SK-N-SH (cell line): ENCODE results near the gene CRCP. TPM values are rescaled to one million over a fixed set of nuclear protein-coding genes. Genes with fewer than 3 reads are reported as not detected.

Experiments
- CTCF ChIA-PET: fragments of 300-600, 350-600 bp; formaldehyde crosslinking; extraction: SDS; loops from one replicate; lab custom pipeline; 2021; lab: Yijun Ruan, JAX
- POLR2A ChIA-PET: fragments of 350-600 bp; sonication (Branson Sonifier 250); formaldehyde crosslinking; extraction: SDS; loops from one replicate; lab custom pipeline; 2020; ENCODE audit warnings: antibody characterized with exemption, inconsistent platforms; lab: Yijun Ruan, JAX
- DNase-seq: peaks from one replicate; pipeline ENCODE4 v3.0.0; 2012
- H2AFZ ChIP-seq: fragments of 200-600 bp; sonication (generic); 2 replicates; pipeline ENCODE4 v1.8.1; 2016; ENCODE audit warnings: antibody characterized with exemption, mild to moderate bottlenecking, low read depth
- H3F3A ChIP-seq: fragments of 200-600 bp; sonication (generic); replicated peaks from 2 replicates; pipeline ENCODE3; 2016; ENCODE audit warnings: antibody characterized with exemption, mild to moderate bottlenecking; ENCODE audit not compliant: insufficient read depth
- H3K27ac ChIP-seq, 2 experiments: fragments of 200-500 bp in 1 of 2; fragments of 200-600 bp in 1 of 2; sonication (Bioruptor generic) in 1 of 2; sonication (generic), shearing (Covaris generic) in 1 of 2; 2 replicates each; pipeline versions ENCODE4 v1.5.1 to v1.6.1; 2014 to 2016; ENCODE audit warnings: low read depth in 2 of 2, inconsistent platforms in 1 of 2, low read length in 1 of 2, mild to moderate bottlenecking in 1 of 2, mixed read lengths in 1 of 2
- H3K27me3 ChIP-seq: fragments of 200-600 bp; sonication (generic), shearing (Covaris generic); 2 replicates; pipeline ENCODE4 v1.6.1; 2016; ENCODE audit warnings: mixed run types; ENCODE audit not compliant: insufficient read depth
- H3K36me3 ChIP-seq, 2 experiments: fragments of 200-500 bp in 1 of 2; fragments of 200-600 bp in 1 of 2; sonication (Bioruptor generic) in 1 of 2; sonication (generic) in 1 of 2; replicated peaks in 1 of 2; 2 replicates each; pipeline versions ENCODE3 to v1.5.1; 2014 to 2016; ENCODE audit warnings: low read length in 1 of 2, mild to moderate bottlenecking in 1 of 2; ENCODE audit not compliant: insufficient read depth in 2 of 2, control insufficient read depth in 1 of 2
- H3K4me1 ChIP-seq, 2 experiments: fragments of 200-500 bp in 1 of 2; fragments of 200-600 bp in 1 of 2; sonication (Bioruptor generic) in 1 of 2; sonication (generic), shearing (Covaris generic) in 1 of 2; 2 replicates each; pipeline versions ENCODE4 v1.5.1 to v1.6.1; 2014 to 2016; ENCODE audit warnings: low read depth in 1 of 2, low read length in 1 of 2, mixed run types in 1 of 2; ENCODE audit not compliant: insufficient read depth in 2 of 2, control insufficient read depth in 1 of 2
- H3K4me2 ChIP-seq: fragments of 200-600 bp; sonication (generic), shearing (Covaris generic); 2 replicates; pipeline ENCODE4 v1.6.1; 2017; ENCODE audit warnings: mixed run types
- H3K4me3 ChIP-seq, 2 experiments: fragments of 200-500 bp in 1 of 2; fragments of 200-600 bp in 1 of 2; sonication (Bioruptor generic) in 1 of 2; sonication (generic), shearing (Covaris generic) in 1 of 2; 2 replicates each; pipeline versions ENCODE4 v1.5.1 to v1.8.1; 2014 to 2016; ENCODE audit warnings: low read depth in 2 of 2, inconsistent platforms in 1 of 2, low read length in 1 of 2, mild to moderate bottlenecking in 1 of 2, mixed read lengths in 1 of 2, moderate library complexity in 1 of 2
- H3K79me2 ChIP-seq: fragments of 200-600 bp; sonication (generic); 2 replicates; pipeline ENCODE4 v1.8.1; 2017; ENCODE audit warnings: mild to moderate bottlenecking; ENCODE audit not compliant: insufficient read depth
- H3K9ac ChIP-seq: fragments of 200-600 bp; sonication (generic); 2 replicates; pipeline ENCODE4 v1.6.1; 2017; ENCODE audit warnings: mixed run types
- H3K9me2 ChIP-seq: fragments of 200-600 bp; sonication (generic); 2 replicates; pipeline ENCODE4 v1.6.1; 2017; ENCODE audit warnings: mixed run types
- H3K9me3 ChIP-seq: fragments of 200-600 bp; sonication (generic); 2 replicates; pipeline ENCODE4 v1.6.1; 2017; ENCODE audit warnings: mixed run types, mild to moderate bottlenecking, moderate library complexity
- H4K20me1 ChIP-seq: fragments of 200-600 bp; sonication (generic); 2 replicates; pipeline ENCODE4 v1.6.1; 2017; ENCODE audit warnings: mild to moderate bottlenecking, mixed run types; ENCODE audit not compliant: insufficient read depth
- CTCF ChIP-seq: fragments of 200-600 bp; sonication (generic); IDR thresholded peaks from 2 replicates; pipeline ENCODE4 v1.6.1; 2017; ENCODE audit warnings: antibody characterized with exemption, mild to moderate bottlenecking, moderate library complexity
- FOSL2 ChIP-seq: IDR thresholded peaks from 2 replicates; pipeline ENCODE4 v1.4.0; 2012; ENCODE audit warnings: low read depth, mild to moderate bottlenecking, moderate library complexity, borderline replicate concordance
- FOXM1 ChIP-seq: IDR thresholded peaks from 2 replicates; pipeline ENCODE4 v1.4.0; 2012; ENCODE audit warnings: low read depth, mild to moderate bottlenecking
- GABPA ChIP-seq: IDR thresholded peaks from 2 replicates; pipeline ENCODE4 v1.4.0; 2012; ENCODE audit warnings: low read depth, mild to moderate bottlenecking
- GATA2 ChIP-seq: sonication (generic); formaldehyde crosslinking; IDR thresholded peaks from 2 replicates; pipeline ENCODE4 v1.5.0; 2020; ENCODE audit warnings: mild to moderate bottlenecking, missing genetic modification reagents
- JUND ChIP-seq: IDR thresholded peaks from 2 replicates; pipeline ENCODE4 v1.4.0; 2012
- MEF2A ChIP-seq: IDR thresholded peaks from 2 replicates; pipeline ENCODE4 v1.4.0; 2012; ENCODE audit warnings: low read depth, borderline replicate concordance
- NFIC ChIP-seq: IDR thresholded peaks from 2 replicates; pipeline ENCODE4 v1.4.0; 2012; ENCODE audit warnings: borderline replicate concordance
- NRF1 ChIP-seq: IDR thresholded peaks from 2 replicates; pipeline ENCODE4 v1.6.1; 2012; ENCODE audit warnings: low read depth, mild to moderate bottlenecking, low read length
- REST ChIP-seq: IDR thresholded peaks from 2 replicates; pipeline ENCODE4 v1.6.1; 2012; ENCODE audit warnings: mild to moderate bottlenecking, low read depth, low read length, moderate library complexity
- TCF12 ChIP-seq: IDR thresholded peaks from 2 replicates; pipeline ENCODE4 v1.4.0; 2012
- TEAD4 ChIP-seq: IDR thresholded peaks from 2 replicates; pipeline ENCODE4 v1.4.0; 2012; ENCODE audit warnings: mild to moderate bottlenecking, borderline replicate concordance; ENCODE audit not compliant: insufficient read depth
- YY1 ChIP-seq: IDR thresholded peaks from 2 replicates; pipeline ENCODE4 v1.4.0; 2012; ENCODE audit warnings: low read depth, mild to moderate bottlenecking
- WGBS: methylation state at CpG from one replicate; pipeline ENCODE4 v1.1.6; 2017; ENCODE audit warnings: low lambda C conversion rate; 5-methylcytosine and 5-hydroxymethylcytosine counted together
- polyA plus RNA-seq, 3 experiments: library from polyadenylated mRNA; depleted of rRNA; stranded (reverse); fragments of >200 nt; gene quantifications; 2 replicates each; pipeline ENCODE4 v1.2.3, GENCODE V29; 2012
- TF ChIP-seq, protein P1 (sequence below): IDR thresholded peaks from 2 replicates; pipeline ENCODE4 v1.4.0; 2012; ENCODE audit warnings: low read depth
- TF ChIP-seq, protein P2 (sequence below): IDR thresholded peaks from 2 replicates; pipeline ENCODE4 v1.4.0; 2012; ENCODE audit warnings: low read depth, borderline replicate concordance
- TF ChIP-seq, protein P3 (sequence below): IDR thresholded peaks from 2 replicates; pipeline ENCODE4; 2012
- TF ChIP-seq, protein P4 (sequence below): IDR thresholded peaks from 2 replicates; pipeline ENCODE4 v1.4.0; 2012; ENCODE audit warnings: low read depth, borderline replicate concordance
- TF ChIP-seq, protein P5 (sequence below): fragments of 150-350 bp; IDR thresholded peaks from 2 replicates; pipeline ENCODE4 v1.6.1; 2016; ENCODE audit warnings: mild to moderate bottlenecking, low read depth, low read length

The CRCP gene
- polyA plus RNA-seq, 1 of the 3 experiments (the other 2 are of a cell fraction) = 34.0 TPM

DNA sequence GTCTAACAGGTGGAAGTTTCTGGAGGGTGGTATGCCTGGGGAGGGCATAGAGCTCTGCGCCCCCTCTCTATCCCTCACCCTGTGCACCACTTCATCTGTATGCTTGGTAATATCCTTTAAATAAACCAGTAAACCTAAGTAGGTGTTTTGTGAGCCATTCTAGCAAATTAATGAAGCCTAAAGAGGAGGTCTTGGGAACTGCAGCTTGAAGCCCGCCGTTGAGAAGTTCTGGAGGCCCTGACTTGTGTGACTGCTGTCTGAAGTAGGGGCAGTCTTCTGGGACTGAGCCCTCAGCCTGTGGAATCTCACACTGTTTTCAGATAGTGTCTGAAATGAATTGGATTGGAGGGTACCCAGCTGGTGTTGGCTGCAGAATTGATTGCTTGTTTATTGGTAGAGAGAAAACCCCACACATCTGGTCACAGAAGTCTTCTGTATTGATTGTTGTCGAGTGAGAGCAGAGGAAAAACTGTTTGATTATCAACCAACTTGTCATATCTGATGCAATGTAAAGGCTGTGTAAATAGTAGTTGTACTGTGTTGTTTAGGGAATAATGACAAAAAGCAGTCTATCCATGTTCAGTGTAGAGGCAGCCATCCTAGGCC, 4.7 kb downstream of the CRCP start:
- POLR2A ChIA-PET = interaction anchor here (1.1 kb wide), 1 partner anchor 86 kb away, joined by 3 read pairs; no protein-coding TSS in a partner anchor
- 96% methylated on average over 4 of the region's 4 CpGs for WGBS
- no peak overlapping the region for H3K4me2 ChIP-seq
- H3F3A ChIP-seq = peaks cover 6% of the 10 kb centered on the region
- TF ChIP-seq JUND (no peak), FOSL2 (no peak), GABPA (no peak), YY1 (no peak), FOXM1 (no peak), MEF2A (no peak), NFIC (no peak), TEAD4 (no peak), CTCF (no peak), TCF12 (no peak), NRF1 (no peak), REST (no peak), GATA2 (CRISPR knock-in tag) (no peak)
- TF ChIP-seq, protein P1, sequence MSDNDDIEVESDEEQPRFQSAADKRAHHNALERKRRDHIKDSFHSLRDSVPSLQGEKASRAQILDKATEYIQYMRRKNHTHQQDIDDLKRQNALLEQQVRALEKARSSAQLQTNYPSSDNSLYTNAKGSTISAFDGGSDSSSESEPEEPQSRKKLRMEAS = no peak
- TF ChIP-seq, protein P2, sequence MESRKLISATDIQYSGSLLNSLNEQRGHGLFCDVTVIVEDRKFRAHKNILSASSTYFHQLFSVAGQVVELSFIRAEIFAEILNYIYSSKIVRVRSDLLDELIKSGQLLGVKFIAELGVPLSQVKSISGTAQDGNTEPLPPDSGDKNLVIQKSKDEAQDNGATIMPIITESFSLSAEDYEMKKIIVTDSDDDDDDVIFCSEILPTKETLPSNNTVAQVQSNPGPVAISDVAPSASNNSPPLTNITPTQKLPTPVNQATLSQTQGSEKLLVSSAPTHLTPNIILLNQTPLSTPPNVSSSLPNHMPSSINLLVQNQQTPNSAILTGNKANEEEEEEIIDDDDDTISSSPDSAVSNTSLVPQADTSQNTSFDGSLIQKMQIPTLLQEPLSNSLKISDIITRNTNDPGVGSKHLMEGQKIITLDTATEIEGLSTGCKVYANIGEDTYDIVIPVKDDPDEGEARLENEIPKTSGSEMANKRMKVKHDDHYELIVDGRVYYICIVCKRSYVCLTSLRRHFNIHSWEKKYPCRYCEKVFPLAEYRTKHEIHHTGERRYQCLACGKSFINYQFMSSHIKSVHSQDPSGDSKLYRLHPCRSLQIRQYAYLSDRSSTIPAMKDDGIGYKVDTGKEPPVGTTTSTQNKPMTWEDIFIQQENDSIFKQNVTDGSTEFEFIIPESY = no peak
- TF ChIP-seq, protein P3, sequence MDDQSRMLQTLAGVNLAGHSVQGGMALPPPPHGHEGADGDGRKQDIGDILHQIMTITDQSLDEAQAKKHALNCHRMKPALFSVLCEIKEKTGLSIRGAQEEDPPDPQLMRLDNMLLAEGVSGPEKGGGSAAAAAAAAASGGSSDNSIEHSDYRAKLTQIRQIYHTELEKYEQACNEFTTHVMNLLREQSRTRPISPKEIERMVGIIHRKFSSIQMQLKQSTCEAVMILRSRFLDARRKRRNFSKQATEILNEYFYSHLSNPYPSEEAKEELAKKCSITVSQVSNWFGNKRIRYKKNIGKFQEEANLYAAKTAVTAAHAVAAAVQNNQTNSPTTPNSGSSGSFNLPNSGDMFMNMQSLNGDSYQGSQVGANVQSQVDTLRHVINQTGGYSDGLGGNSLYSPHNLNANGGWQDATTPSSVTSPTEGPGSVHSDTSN = no peak
- TF ChIP-seq, protein P4, sequence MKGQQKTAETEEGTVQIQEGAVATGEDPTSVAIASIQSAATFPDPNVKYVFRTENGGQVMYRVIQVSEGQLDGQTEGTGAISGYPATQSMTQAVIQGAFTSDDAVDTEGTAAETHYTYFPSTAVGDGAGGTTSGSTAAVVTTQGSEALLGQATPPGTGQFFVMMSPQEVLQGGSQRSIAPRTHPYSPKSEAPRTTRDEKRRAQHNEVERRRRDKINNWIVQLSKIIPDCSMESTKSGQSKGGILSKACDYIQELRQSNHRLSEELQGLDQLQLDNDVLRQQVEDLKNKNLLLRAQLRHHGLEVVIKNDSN = no peak
- TF ChIP-seq, protein P5, sequence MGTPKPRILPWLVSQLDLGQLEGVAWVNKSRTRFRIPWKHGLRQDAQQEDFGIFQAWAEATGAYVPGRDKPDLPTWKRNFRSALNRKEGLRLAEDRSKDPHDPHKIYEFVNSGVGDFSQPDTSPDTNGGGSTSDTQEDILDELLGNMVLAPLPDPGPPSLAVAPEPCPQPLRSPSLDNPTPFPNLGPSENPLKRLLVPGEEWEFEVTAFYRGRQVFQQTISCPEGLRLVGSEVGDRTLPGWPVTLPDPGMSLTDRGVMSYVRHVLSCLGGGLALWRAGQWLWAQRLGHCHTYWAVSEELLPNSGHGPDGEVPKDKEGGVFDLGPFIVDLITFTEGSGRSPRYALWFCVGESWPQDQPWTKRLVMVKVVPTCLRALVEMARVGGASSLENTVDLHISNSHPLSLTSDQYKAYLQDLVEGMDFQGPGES = no peak
- TF ChIP-seq, all 33 proteins: peak for 0
- Histone ChIP-seq H3K9me2 (no peaks in the 10 kb centered on the region), H4K20me1 (peaks cover 46% of the 10 kb centered on the region), H3K9ac (no peak overlapping the region), H2AFZ (no peak overlapping the region), H3K27ac (peak overlapping the region in 1 of 2 experiments; percentile 56; a peak in 1 of 4 replicates), H3K4me1 (peaks cover 8 to 26% of the 10 kb centered on the region in 2 experiments; a peak in 3 of 4 replicates), H3K4me3 (no peak overlapping the region), H3K79me2 (peaks cover 100% of the 10 kb centered on the region), H3K27me3 (no peaks in the 10 kb centered on the region), H3K9me3 (no peaks in the 10 kb centered on the region), H3K36me3 (peaks cover 0 to 20% of the 10 kb centered on the region in 2 experiments)
- no peak for DNase-seq
- CTCF ChIA-PET = interaction anchor here (0.6 kb wide), 1 partner anchor 111 kb away, joined by 3 read pairs; no protein-coding TSS in a partner anchor
